Dermis microvascular lymphatic vessel endothelial cell (primary cell): ENCODE results near the gene NCOA5. TPM values are rescaled to one million over a fixed set of nuclear protein-coding genes. Genes with fewer than 3 reads are reported as not detected.
A peak's percentile ranks its signal among the peaks of the same experiment; 100 is the strongest.
"Not testable (repeated sequence)": the region's sequence is repeated elsewhere in the genome, so short reads cannot be mapped to it uniquely, and the experiment has no call there.

Experiments used
- DNase-seq, 2 donors: peaks; one replicate each; pipeline versions ENCODE4 v3.0.0 to v3.0.0-alpha.2; 2010; ENCODE audit warnings: low read depth in 2 of 2
- total RNA-seq: library from RNA; depleted of rRNA; stranded (reverse); fragments of >200 nt; gene quantifications from 2 replicates; pipeline ENCODE4 v1.2.1, GENCODE V29; 2014

Gene NCOA5
- total RNA-seq, 1 donor from 2014 or later, result 9.0 TPM

GRCh38 chr20:46093531-46093930 is 3.8 kb upstream of the NCOA5 start:
- no peak for DNase-seq

GRCh38 chr20:46091622-46092535 is 2.1 kb upstream of the NCOA5 start:
- not testable (repeated sequence) for DNase-seq

- DNase-seq, result peak in 1 of 2 donors; percentile 47
Measured at GRCh38 chr20:46089167-46089416, 670 bp downstream of the NCOA5 start.

- peak in 1 of 2 donors; percentile 19 for DNase-seq
Measured at GRCh38 chr20:46088409-46089166, 1.2 kb downstream of the NCOA5 start.

GRCh38 chr20:46087161-46087560 is 2.6 kb downstream of the NCOA5 start:
- DNase-seq, result peak; percentile 10 to 34

GRCh38 chr20:46085179-46085851 is 4.4 kb downstream of the NCOA5 start:
- DNase-seq, result peak; percentile 20 to 27

- no peak for DNase-seq
Measured at GRCh38 chr20:46084805-46085178, 5.0 kb downstream of the NCOA5 start.

GRCh38 chr20:46083531-46084061 is 6.2 kb downstream of the NCOA5 start:
- no peak for DNase-seq

GRCh38 chr20:46083101-46083500 is 6.7 kb downstream of the NCOA5 start:
- DNase-seq, result no peak

GRCh38 chr20:46081074-46081473 is 8.7 kb downstream of the NCOA5 start:
- DNase-seq, result no peak

GRCh38 chr20:46078954-46079353 is 10.8 kb downstream of the NCOA5 start:
- no peak for DNase-seq

GRCh38 chr20:46077642-46078305 is 12.0 kb downstream of the NCOA5 start:
- DNase-seq, result no peak

GRCh38 chr20:46076806-46077205 is 13.0 kb downstream of the NCOA5 start:
- DNase-seq, result no peak

- DNase-seq, result no peak
Measured at GRCh38 chr20:46074006-46074405, 15.8 kb downstream of the NCOA5 start.

GRCh38 chr20:46073443-46073842 is 16.3 kb downstream of the NCOA5 start:
- DNase-seq, result no peak

- DNase-seq, result no peak
Measured at GRCh38 chr20:46073024-46073423, 16.7 kb downstream of the NCOA5 start.

GRCh38 chr20:46071573-46071972 is 18.2 kb downstream of the NCOA5 start:
- DNase-seq, result no peak

- no peak for DNase-seq
Measured at GRCh38 chr20:46070215-46070900, 19.4 kb downstream of the NCOA5 start.

GRCh38 chr20:46065691-46066090 is 24.1 kb downstream of the NCOA5 start:
- no peak for DNase-seq

GRCh38 chr20:46065006-46065405 is 24.8 kb downstream of the NCOA5 start:
- DNase-seq, result no peak

- DNase-seq, result no peak
Measured at GRCh38 chr20:46063652-46064054, 26.1 kb downstream of the NCOA5 start.
